GM19193 (cell line): ENCODE results near the gene DRAXIN.

Source experiments
- POLR2A ChIP-seq: IDR thresholded peaks from 4 replicates; pipeline ENCODE4 v1.6.1; 2011; ENCODE audit not compliant: insufficient read depth, insufficient read length; ENCODE audit errors: extremely low read depth

DRAXIN gene, protein sequence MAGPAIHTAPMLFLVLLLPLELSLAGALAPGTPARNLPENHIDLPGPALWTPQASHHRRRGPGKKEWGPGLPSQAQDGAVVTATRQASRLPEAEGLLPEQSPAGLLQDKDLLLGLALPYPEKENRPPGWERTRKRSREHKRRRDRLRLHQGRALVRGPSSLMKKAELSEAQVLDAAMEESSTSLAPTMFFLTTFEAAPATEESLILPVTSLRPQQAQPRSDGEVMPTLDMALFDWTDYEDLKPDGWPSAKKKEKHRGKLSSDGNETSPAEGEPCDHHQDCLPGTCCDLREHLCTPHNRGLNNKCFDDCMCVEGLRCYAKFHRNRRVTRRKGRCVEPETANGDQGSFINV

DNA sequence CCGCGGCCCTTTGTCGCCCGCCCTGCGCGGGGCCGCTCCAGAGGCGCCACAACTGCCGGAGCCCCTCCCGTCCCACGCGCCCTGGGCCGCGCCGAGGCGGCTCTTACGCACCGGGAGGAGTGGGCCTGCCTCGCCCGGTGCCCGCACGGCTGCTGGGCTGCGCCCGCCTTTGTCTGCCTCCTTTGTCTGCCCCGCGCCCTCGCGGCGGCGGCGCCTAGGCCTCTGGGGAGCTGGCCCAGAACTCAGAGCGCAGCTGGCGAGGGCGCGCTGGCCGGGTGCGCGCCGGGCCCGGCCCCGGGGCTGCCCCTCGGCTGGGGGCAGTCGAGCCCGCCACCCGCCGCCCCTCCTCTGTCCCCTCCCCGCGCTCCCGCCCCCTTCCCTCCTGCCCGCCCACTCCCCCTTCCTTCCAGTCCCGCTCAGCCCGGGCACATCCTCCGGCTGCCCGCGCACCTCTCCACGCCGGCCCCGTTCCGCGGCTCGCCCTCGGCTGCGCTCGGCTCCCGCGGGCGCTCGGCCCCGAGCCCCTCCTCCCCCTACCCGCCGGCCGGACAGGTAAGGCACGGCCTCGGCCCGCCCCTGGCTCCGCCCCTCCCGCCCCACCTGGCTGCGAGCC lies at the start of gene DRAXIN:
Gene DRAXIN (plus strand): TSS at position 409 of the 613 bp plus-strand sequence. CDS start 14,549 bp downstream, outside the sequence.
- no peak for TF ChIP-seq POLR2A

DNA sequence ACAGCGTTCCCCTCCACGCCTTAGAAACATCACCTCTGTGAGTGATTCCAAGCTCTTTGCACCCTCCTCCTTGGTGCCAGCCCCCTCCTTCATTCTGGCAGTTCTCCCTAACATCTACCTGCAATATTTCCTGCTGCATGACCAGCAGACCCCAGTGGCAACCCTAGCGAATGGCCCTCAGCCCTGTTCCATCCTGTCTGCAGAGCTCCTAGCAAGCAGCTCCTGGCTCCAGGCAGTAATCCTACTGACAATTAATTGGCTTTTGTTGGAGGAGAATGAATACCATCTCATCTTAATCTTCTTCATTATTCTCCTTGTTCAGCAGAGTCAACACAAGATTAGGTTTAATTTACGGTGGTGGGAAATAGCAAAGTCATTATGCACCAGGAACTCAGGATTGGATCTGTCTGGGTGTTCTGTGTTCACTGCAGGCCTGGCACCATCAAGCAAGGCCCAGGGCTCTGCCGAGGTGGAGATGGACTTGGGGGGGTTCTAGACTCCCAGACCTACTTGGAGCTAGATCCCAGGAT lies 49.7 kb upstream of the DRAXIN start:
- no peak for TF ChIP-seq POLR2A

DNA sequence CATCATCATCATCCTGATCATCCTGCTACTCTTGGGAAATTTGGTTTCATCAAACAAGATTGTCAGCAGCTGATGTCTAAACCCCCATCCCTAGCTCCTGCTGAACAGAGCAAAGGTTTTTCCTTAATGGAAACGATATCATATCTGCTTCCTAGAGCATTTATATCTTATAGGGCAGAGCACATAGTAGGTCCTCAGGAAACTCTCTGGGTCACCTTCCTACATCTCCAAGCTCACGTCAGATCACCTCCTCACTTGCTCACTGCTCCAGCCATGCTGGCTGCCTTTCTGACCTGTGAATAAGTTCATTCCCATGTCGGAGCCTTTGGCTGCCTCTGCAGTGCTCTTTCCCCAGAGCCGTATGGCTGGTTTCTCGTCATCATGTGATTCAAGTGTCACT lies 47.7 kb upstream of the DRAXIN start:
- no peak for TF ChIP-seq POLR2A

DNA sequence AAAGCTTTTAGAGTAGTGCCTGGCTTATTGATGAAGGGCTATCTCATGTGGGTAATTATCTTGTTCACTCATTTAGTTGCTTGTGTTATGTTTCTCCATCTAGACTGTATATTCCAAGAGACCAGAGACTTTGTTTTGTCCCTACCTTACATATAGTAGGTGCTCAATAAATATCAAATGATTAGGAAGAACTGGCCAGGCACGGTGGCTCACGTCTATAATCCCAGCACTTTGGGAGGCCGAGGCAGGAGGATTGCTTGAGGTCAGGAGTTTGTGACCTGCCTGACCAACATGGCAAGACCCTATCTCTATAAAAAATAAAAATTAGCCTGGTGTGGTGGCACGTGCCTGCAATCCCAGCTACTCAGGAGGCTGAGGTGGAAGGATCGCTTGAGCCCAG lies 46.2 kb upstream of the DRAXIN start:
- TF ChIP-seq POLR2A, result no peak

DNA sequence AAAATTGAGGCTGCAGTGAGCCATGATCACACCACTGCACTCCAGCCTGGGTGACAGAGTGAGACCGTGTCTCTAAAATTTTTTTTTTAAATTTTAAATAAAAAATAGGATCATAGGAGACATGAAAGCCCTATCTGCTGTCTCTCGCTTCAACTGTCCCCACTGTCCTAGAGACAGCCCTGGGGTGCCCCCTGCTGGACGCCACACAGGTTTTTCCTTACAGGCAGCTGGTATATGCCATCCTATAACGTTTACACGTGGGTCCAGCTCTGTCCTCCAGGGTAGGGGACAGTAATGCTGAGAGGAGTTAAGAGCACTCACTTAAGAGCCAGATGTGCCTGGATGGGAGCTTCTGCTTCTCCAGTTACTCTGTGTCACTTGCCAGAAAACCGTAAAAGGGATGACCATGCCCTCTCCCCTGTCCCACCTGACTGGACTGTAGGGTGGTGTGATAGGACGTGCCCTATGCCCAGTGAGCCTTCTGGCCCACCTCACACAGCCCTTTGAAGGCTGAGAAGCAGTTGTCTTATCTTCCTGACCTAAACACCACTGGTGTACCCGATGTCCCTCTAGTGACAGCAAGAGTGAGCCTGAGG lies 45.7 kb upstream of the DRAXIN start:
- TF ChIP-seq POLR2A, result no peak

DNA sequence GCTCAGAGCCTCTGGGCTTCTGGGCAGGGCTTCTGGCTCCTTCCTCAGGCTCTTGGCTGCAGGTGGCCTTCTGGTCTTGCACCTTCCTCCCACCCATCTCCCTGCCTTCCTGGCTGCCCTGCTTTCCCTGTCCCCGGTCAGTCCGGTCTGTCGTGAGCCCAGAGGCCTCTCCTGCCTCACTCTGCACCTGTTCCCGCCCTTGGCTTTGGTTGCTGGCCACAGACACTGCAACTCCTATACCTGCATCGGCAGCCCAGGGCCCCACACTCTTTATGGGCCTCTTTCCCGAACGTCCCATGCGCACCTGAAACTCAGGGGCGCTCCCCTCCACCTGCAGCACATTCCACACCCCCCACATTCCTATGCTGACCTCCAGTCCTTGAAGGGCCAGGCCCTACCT lies 45.2 kb upstream of the DRAXIN start:
- TF ChIP-seq POLR2A, result no peak

DNA sequence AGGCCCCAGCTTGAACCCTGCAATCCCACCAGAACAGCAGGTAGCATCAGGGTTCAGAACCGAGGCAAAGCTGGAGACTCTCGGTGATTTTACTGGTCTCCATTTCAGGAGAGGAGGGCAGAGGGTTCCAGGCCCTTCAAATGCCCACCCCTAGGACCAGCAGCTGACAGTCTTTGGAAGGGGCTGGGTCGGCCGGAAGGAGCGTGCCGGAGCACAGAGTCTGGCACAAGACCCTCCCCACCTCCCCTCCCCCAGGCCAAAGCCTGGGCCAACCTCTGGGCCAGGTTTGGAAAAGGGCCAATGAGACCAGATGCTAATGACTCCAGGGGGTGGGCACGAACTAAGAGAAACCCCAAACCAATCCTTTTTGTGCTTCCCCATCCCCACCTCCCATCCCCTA lies 44.2 kb upstream of the DRAXIN start:
- TF ChIP-seq POLR2A, result no peak

DNA sequence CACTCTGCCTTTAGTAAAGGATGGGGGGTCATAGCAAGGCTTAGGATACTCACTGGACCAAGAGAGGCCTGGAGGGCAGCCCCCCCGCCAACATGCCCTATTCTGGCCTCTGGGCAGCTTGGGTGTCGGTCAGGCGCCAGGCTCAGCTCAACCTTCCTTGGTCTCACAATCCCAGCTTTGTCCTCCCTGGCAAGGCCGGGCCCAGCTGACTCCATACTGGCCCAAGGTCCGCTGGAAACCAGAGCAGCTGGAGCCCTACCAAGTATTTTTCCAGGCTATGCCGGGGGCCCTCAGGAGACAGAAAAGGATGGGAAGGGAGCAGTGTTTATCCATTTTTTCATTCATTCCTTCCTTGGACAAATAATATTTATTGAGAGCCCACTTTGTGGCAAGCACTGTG lies 43.5 kb upstream of the DRAXIN start:
- no peak for TF ChIP-seq POLR2A

DNA sequence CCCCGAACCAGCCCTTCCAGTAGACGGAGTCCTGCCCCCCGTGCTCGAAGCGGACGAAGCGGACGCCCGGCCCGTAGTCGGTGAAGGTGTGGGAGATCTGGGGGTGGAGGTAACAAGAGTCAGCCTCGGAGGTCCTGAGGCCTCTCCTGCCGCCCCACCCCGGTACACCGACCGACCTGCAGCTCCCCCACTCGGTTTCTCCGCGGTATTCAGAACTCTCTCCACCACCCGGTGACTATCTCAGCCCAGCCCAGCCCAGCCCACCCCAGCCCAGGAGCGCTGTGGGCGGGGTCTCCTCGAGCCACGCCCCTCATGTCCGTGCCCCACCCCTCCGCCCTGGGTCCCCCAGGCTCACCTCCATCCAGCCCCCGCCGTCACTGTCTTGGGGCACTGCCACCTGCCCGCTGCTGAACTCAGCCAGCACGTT lies 42.8 kb upstream of the DRAXIN start:
- TF ChIP-seq POLR2A, result no peak

DNA sequence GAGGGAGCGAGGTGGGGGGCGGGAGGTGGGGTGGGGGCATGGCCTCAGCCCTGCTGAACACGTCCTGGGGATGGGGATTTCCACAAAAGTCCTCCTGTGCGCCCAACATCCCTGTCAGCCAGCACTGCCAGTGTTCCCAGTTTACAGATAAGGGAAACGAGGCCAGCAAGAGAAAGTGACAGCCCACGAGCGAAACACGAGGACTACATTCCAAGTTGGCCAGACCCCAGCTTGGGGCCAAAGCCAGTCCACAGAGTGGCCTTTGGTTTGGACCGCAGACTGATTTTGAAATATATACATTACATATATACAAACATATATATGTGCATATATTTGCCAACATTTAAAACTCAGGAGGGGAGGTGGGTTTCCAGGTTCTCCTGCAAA lies 42.3 kb upstream of the DRAXIN start:
- TF ChIP-seq POLR2A, result no peak

DNA sequence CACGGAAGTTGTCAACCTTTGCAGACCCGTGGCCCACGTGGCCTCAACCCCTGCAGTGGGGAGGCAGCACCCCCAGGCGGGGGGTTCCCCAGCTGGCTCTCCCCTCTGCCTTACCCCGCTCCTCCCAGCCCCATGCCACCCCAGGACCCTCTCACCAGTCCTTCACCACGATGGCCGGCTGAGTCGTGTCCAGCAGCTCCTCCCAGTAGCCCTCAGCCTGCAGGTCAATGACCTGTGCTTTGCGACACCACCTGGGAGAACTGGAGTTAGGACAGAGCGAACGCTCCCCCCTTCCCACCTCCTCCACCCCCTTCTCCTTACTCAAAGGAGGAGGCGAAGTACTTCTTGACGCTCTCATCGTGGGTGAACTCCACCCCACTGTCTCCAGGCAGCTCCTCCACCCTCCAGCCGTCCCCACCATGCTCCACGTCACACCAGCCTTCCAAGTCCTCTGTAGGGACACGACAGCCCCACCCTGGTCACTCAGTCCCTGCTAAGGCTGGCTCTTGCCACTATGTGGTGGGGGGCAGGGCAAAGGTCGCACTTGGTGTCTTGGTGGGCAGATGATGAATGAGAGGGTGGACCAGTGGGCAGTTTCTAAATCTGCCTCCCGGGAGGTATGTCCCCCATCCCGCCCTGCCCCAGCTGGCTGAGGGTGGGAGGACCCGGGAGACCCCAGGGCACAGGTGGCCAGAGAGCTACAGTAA lies 41.7 kb upstream of the DRAXIN start:
- TF ChIP-seq POLR2A, result no peak

DNA sequence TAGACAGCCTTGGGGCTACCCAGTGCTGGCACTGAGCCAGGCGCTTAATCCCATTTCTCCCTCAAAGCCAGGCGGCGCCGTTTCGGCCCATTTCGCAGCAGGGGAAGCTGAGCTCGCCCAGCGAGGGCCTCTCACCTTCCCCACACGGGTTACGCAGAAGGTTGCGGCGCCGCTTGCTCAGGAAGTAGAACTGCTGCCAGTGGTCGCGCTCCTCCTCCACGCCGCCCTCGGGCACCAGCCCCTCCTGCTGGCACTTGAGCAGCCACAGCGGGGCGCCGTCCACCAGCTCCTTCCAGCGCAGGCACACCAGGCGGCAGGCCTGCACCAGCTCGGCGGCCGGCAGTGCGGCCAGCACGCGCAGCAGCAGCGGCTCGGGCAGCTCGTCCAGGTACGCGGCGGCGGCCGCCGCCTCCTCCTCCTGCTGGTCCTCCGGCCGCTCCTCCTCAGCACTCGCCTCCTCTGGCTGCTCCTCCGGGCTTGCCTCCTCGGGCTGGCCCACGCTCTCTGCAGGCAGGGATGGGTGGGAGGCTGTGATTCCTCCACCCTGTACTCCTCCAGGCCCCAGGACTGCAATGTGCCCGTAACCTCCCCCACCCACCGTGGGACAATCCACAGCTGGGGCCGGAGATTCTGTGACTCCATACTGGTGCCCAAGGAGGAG lies 41.0 kb upstream of the DRAXIN start:
- no peak for TF ChIP-seq POLR2A

DNA sequence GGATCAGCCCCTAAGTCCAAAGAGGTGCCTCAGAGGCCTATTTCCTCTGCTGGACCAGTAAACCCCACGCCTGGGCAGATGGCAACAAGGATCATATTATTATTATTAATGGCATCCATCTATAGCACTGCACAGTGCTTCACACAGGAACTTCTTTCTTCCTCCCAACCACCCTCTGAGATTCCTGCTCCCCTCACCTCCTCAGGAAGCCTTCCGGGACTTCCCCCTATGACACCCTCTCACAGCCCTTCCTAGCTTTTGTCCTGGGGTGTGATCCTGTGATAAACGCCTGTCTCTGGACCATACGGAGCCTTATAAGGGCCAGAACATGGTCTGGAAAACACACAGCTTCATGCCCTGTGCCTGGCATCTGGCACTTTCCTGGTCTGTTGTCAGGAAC lies 40.5 kb upstream of the DRAXIN start:
- no peak for TF ChIP-seq POLR2A

DNA sequence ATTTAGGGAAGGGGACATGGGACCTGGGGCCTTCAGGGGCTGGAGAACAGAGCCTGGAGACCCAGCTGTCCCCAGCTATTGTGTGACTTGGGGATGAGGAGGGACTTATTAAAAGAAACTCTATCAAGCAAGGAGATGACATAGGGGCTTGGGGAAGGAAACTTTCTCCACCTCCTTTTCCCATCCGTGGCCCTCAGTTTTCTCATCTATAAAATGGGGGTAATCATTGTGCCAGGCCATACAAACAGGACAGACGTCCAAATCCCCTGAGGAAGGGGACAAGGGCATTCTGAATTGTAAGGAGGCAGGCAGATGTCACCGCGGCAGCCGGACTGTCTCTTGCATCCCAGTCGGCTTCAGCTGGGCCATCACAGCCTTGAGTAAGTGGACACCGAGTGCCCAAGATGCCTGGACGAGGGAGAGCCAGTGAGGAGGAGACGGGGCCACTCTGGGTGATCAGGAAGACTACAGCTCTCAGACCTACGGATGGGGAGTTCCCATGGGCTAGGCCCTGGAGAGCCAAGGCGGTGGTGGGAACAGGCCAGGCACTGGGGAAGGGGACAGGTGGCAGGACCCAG lies 39.2 kb upstream of the DRAXIN start:
- no peak for TF ChIP-seq POLR2A
